Stimulated activated CD4-positive, alpha-beta T cell treated with anti-CD3 and anti-CD28 coated beads, TNF-alpha, amount 100 ng/mL, for 24 hours (primary cell): ENCODE results near the gene FGF3.

Experiments used
- DNase-seq, 3 experiments: peaks; one replicate each; pipeline ENCODE4 v3.0.0-alpha.2; 2020; ENCODE audit warnings: low read depth in 3 of 3

Gene FGF3

DNA sequence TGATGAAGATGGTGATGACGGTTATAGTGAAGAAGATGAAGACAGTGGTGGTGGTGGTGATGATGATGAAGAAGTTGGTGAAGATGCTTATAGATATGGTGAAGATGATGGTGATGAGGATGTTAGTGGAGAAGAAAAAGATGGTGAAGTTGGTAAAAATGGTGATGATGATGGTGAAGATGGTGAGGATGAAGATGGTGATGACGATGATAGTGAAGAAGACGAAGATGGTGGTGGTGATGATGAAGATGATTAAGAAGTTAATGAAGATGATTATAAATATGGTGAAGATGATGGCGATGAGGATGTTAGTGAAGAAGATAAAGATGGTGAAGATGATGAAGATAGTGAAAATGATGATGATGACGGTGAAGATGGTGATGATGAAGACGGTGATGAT, 25.2 kb upstream of the FGF3 start:
- no peak for DNase-seq

DNA sequence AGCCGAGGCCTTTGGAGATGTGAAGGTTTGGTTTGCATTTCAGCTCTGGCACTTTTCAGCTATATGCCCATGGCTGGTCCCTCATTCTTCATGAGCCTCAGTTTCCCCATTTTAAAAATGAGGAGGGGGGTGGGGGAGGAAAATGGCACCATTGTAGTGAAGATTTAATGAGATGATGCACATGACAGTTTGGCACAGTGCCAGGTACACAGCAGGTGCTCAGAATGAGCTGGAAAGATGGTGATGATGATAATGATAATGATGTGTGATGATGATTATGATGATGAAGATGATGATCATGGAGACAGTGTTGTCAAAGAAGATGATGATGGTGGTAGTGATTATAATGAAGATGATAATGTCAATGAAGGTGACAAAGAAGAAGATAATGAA, 24.3 kb upstream of the FGF3 start:
- no peak for DNase-seq

DNA sequence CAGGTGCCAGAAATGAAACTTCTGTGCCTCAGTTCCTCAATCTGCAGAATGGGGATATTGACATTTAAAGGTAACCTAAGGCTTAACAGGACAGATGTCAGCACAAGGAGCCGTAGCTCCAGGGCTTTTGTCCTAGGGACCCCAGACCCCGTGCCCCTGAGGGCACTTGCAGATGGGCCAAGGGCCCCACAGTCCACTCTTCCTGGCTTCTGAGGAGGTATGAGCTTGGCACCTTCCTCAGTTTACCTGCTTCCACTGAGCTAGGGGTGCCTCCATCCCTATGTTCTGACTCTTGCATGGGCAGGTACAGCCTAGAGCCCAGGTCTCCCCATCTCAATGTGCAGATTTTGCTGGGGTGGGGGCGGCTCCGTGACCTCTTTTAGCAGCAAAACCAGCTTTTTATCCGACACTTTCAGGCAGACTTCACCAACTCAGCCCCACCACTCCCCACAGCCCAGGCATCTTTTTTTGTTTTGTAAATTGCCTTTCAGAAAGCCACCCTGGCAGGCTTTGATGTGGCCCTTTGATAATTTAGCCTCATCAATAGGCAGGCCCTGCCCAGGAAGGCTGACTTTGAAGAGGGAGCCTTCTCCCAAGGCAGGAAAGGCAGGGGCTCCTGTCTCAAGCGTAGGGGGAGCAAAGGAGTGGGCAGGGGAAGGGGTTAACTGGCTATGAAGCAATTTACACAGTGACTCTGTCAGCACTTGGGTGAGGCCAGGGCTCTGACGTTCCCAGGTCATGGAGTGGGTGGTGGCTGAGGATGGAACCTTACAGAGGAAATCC, 23.7 kb upstream of the FGF3 start:
- DNase-seq = no peak

DNA sequence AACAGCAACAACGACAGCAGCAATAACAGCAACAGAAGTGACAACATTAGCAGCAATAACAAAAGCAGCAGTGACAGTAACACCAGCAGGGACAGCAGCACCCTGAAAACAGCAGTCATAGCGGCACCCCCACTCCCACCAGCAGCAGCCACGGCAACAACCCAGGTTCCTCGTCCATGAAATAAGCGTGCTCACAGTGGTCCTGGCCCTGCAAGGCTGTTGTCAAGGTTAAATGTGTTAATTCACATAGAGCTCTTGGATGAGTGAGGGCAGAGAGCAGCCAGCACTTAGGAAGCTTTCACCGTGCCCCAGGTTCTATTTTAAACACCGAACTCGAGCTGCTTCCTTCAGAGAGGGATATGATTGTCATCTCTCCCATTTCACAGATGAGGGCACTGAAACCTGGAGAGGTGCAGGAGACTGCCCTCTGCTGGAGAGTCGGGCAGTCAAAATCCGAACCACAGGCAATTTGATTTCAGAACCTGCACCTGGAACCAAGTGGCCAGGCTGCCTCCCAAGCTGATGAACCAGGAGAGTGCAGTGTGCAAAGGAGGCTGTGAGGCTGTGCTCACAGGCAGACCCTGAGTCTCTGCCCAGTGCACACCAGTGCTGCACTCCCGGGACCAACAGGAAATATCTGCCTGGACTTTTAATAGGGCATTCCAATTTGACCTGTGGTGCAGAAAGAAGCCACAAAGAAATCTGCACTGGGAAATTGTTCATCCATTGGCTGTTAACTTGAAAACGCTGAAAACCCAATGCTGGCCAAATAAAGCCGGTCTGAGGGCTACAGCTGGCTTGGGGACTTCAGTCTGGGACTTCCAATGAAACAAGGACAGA, 22.9 kb upstream of the FGF3 start:
- peak in 2 of 3 experiments; percentile 13 to 14 for DNase-seq

DNA sequence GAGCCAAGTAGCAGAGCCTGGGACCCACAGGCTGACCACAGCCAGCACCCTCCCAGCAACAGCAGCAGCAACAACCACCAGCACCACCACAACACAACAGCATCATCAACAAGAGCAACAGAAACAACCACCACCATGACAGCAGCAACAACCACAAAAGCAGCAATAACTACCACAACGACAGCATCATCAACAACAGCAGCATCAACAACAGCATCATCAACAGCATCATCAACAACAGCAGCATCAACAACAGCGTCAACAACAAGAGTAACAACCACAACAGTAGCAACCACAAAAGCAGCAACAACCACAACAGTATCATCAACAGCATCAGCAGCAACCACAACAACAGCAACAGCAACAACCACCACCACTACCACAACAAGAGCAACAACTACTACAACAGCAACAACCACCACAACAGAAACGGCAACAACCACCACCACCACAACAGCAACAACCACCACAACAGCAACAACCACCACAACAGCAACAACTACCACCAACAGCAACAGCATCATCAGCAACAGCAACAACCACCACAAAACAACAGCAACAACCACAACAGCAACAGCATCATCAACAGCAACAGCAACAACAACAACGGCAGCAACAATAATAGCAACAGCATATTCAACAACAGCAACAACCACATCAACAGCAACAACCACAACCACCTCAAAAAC, 22.1 kb upstream of the FGF3 start:
- DNase-seq = no peak

DNA sequence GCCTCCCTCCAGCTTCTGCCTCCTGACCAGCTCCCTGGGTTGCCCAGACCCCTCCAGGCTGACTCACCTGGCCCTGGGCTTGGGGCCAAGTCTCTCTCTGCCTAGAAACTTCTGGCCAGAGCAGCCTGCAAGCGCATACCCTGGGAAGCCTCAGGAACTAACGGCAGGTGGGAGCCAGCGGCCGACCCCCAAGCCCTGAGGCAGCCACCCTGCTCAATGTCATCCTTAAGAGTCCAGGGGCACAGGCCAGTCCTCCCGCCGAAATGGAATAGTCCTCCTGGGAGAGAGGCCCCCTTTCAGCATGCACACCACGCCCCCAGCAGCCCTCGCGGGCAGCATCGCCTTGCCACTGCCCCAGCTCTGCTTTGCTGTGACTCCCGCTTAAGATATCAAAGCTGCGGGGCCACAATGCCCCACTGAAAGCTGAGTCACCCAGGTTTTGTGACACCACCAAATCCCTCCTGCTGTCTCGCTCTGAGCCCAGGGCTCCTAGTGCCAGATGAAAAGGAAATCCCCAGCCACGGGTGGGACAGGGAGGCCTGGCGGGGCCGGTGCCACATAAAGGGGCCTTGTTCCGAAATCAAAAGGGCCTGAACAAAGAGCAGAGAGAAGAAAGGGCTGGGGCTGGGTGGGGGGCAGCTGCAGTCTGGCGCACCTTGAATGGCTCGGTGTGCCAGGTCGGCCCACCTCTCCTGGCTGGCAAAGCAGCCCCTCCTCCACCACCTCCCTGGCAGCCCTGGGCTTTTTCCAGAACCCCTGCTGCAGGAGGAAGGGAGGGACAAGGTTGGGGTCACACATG, 21.4 kb upstream of the FGF3 start:
- DNase-seq = no peak

DNA sequence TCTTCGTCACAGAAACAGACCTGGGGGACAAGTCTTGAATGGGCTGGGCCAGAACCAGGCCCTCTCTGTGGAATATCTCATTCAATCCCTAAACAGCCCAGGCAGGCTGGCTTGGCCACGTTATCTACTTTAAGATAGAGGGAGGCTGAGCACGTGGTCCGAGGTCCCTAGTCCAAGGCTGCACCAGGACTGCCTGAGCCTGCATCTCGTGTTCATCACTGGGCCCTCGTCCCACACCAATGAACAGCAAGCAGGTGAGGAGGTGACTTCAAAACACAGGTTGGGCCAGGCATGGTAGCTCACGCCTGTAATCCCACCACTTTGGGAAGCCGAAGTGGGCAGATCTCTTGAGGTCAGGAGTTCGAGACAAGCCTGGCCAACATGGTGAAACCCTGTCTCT, 20.3 kb upstream of the FGF3 start:
- no peak for DNase-seq

DNA sequence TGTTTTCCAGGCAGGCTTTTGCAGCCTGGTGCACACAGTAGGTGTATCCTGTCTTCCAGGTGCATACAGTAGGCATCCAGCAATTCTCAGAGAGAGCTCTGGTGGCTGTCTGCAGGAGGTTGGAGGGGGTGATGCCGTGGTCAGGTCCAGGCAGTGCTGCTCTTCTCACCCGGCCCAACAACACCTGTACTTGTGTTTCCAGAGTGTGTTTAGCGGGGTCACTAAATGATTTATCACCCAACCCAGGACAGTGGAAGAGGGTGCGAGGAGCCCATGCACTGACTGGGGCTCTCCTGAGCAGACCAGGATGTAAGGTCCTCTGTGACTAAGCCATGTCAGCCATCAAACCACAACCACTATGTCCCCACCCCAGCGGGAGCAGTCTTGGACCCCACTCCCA, 18.6 kb upstream of the FGF3 start:
- DNase-seq = no peak

DNA sequence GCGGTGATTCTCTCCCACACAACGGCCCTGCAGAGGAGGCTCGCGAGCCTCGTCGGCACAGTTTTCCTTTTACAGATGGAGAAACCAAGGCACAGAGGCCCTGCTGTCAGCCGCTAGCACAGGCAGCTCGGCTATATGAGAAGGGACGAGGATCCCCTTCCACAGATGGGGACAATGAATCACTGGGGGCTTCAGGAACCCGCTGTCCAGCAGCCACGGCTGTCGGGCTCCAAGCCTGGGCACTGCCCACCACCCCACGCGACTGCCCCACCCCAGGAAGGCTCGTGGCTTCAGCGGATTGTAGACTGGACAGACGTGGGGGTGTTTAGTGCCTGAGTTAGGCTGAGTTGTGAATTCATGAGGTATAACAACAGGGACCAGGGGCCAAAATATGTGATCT, 17.2 kb upstream of the FGF3 start:
- no peak for DNase-seq

DNA sequence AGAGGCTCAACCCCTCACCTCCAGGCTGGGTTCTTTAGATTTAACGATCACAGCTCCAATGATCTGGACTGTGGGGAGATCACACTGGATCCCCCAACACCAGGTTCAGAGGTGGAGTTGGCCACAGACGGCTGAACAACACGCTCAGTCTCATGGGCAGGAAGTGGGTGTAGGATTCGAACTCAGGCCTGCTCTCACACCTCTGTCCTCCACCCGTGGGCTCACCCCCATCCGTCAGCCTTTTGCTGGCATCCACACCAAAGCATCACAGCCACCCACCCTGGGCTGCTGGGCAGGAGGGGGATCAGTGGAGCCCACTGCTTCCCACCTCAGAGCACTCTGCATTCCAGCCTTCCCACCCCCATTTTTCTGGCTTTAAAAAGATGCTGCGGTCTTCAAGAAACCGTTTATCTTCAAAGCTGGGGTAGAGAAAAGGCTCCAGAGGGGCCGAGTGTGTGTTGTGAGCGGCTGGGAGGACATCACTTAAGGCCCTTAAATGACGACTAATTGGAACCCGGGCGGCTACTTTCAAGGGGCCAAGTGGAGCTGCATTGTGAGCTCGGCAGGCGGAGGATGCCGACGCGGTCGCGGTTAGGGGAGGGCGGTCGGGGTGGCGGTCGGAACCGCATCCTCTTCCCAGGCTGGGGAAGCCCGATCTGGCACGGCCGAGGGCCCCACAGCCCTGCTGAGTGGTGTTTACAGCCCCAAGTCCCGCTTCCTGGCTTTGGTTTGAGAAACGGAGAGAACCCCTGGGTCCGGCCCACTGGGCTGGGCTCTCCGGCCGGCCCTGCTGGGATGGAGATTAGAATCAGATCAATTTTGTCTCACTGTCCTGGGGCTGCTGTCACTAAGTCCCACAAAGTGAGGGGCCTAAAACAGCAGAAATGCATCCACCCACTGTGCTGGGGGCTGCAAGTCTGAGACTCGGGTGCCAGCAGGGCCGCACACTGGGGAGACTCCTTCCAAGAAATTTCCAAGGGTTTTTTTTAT, 15.9 kb upstream of the FGF3 start:
- DNase-seq = no peak

DNA sequence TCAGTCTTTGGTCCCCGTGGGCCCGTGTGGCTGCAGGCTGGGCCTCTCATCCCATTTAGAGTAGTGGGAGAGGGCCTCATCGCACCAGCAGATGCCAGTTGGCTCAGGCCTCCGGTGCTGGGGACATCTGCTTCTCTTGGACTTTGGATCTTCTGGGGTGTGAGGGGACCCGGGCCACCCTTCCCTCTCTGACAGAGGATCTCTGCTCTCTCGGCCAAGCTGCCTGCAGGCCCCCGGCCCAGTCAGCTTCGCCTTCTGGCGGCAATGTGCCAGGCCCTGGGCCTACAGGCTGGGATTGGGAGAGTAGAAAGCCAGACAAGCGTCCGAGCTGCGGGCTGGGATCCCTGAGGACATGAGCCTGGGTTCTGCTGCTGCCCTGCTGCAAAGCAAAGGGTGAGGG, 15.0 kb upstream of the FGF3 start:
- DNase-seq = no peak

DNA sequence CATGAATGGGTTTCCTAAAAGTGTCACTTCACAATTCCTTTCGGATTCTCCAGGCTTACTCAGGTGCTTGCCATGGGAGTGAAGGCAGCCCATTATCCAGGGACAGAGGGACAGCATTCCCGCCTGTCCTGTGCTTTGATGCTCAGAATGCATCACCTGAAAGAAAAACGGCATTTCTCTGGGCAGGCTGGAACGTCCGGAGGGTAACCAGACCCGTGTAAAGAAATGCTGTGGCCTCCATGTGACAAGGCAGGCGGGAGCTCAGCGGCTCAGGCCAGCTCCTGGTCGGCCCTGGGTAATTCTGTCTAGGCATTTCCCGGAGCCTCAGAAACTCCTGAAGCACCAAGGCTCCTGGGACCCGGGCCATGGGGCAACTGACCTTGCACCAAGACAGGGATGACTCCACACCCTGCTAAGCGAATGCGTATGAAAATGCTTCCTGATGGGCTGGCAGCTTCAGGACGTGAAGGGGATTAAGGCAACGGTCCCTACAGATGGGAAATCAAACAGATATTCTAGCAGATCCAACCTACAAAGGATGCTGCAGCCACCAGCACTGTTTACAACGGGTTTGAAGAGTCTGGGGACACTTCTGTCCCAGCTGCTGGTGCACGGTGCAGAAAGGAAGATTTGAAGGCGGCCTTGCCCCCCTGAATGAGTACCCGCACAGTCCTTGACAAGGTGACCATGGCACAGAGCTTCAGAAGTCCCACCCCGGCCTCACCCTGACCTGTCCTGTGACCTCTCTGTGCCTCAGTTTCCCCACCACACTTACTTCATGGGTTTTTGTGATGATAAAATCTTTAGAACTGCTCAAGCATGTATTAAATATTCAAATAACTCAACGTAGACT, 13.6 kb upstream of the FGF3 start:
- DNase-seq = no peak

DNA sequence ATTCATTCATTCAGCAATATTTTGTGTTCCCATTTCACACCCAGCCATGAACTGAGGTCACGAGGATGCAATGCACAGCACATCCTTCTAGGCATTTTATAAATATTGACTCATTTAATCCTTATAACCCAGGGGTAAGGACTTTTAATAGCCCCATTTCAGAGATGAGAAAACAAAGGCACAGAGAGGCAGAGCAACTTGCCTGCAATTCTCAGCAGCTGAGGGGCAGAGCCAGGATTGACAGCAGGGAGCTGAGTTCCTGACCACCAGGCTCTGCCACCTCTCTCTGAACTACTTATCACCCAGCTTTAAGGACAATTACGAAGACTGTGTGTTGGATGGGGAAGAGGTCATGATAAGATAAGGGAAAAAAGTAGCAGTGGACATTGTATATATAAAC, 12.8 kb upstream of the FGF3 start:
- DNase-seq = no peak

DNA sequence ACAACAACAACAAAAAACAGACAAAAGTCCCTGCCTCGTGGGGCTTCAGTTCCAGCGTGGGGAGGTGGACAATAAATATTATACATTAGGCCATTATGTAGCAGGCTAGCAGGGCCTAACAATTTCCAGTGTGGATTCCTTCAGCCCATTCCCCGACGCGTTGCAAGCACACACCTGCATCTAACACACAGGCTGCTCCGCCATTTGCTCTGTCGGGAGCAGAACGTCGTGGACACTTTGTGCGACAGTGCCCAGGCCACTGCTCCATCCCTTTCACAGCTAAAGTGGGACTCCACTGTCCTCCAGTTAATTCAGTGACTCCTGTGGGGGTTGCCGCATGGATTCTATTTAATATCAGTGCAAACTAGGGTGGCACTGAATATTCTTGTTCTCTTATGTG, 10.9 kb upstream of the FGF3 start:
- DNase-seq = no peak

DNA sequence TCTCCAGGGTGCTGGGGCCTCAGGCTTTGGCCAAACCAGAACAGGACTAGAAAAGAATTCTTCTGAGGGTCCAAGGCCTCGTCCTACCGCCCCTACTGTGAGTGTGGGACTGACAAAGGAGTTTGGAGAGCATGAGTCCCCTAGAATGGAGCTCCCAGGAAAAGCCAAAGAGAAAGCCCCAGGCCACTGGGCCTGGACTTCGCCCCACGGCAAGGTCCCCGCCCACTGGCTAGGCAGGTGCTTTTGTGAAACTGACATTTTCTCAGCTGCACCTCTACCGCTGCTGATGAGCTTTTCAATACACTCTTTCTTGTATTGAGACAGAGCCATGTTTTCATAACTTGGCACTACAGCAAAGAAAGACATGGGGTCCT, 9.7 kb upstream of the FGF3 start:
- no peak for DNase-seq

DNA sequence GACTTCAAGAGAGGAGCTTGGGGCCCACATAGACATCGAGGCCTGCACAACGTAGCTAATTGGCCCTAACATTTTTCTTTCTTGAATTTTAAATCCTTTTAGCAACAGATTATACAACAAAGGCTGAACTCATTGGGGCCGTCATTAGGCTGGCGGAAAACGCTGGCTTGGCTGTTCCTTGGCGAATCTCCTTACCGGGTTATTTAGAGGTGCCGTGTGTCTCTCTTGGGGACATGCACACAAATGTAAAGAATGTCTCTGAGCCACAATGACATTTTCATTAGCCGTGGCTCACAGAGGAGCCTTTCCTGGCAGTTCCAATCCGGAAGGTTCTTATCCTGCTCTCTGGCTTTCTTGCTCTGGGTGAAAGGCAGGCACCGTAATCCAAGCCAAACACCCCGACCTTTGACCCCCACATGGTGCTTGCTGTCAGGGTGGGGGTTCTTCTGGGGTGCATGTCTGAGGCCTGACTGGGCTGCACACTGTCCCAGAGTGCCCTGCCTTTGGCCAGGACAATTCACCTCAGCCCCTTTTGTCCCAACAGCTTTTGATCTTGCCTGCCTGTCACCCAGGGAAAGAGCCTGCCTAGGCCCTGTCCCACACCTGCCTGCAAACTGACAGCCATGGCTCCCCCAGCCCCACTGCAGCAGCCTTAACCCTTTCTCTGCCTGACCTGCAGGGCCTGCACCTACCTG, 9.2 kb upstream of the FGF3 start:
- no peak for DNase-seq

DNA sequence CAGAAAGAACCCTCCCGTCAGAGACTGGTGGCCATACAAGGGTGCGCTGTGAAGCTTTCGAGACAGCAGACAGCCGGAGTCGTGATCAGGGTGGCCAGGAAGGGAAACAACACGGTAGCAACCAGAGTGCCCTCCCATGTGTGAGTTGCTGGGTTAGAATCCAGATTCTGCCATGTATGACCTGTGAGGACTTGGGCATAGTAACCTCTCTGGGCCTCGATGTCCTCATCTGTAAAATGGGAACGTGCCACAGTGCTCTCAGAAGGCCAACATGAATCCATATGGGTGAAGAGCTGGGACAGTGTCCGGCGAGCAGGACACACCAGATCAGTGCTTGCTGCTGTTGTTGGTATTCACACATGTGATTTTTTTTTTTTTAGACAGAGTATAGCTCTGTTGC, 7.6 kb upstream of the FGF3 start:
- DNase-seq = no peak

DNA sequence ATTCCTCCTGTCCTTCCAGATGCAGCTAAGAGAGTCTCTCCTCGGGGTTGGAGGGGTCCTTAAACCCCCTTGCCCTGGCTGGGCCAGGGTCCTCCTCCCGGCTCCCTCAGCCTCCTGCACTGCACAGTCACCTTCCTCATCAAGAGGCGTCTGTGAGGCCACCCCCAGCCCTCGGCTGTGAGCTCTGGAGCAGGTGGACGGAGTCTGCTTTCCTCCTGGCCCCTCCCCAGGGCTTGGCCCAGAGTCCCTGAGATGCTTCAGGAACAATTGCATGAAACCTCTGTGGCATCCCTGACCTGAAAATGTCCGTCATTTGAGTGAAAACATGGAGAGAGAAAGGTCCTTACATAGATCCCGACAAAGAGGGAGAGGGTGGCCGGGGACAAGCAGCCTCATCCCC, 6.7 kb upstream of the FGF3 start:
- no peak for DNase-seq
